NCI-H510A treated with DMSO at 0.1 percent for 48 hours (cell line): ENCODE results near the gene IL22RA1.

Source experiments
- DNase-seq: peaks from one replicate; lab custom pipeline; 2025; lab: John Stamatoyannopoulos, UW

IL22RA1 gene

GRCh38 chr1:24167008-24167407 is 24.1 kb upstream of the IL22RA1 start:
- DNase-seq: no peak

- DNase-seq: no peak
Measured at GRCh38 chr1:24165500-24165899, 22.6 kb upstream of the IL22RA1 start.

- no peak for DNase-seq
Measured at GRCh38 chr1:24164004-24164403, 21.1 kb upstream of the IL22RA1 start.

GRCh38 chr1:24162201-24162600 is 19.3 kb upstream of the IL22RA1 start:
- no peak for DNase-seq

GRCh38 chr1:24161270-24161669 is 18.3 kb upstream of the IL22RA1 start:
- DNase-seq: no peak

- no peak for DNase-seq
Measured at GRCh38 chr1:24159366-24159765, 16.4 kb upstream of the IL22RA1 start.

- DNase-seq: no peak
Measured at GRCh38 chr1:24157918-24158481, 15.1 kb upstream of the IL22RA1 start.

GRCh38 chr1:24156542-24157260 is 13.8 kb upstream of the IL22RA1 start:
- DNase-seq: no peak

GRCh38 chr1:24155011-24155782 is 12.3 kb upstream of the IL22RA1 start:
- DNase-seq: peak; percentile 56

- peak; percentile 66 for DNase-seq
Measured at GRCh38 chr1:24154215-24154614, 11.3 kb upstream of the IL22RA1 start.

GRCh38 chr1:24152631-24153494 is 9.9 kb upstream of the IL22RA1 start:
- no peak for DNase-seq

GRCh38 chr1:24151175-24151533 is 8.2 kb upstream of the IL22RA1 start:
- DNase-seq: peak; percentile 98

GRCh38 chr1:24150234-24151174 is 7.6 kb upstream of the IL22RA1 start:
- peak; percentile 93 for DNase-seq

GRCh38 chr1:24149866-24150233 is 6.9 kb upstream of the IL22RA1 start:
- no peak for DNase-seq

- no peak for DNase-seq
Measured at GRCh38 chr1:24147816-24148215, 4.9 kb upstream of the IL22RA1 start.

GRCh38 chr1:24147194-24147593 is 4.3 kb upstream of the IL22RA1 start:
- DNase-seq: no peak

GRCh38 chr1:24141311-24141997 is 1.5 kb downstream of the IL22RA1 start:
- no peak for DNase-seq

- no peak for DNase-seq
Measured at GRCh38 chr1:24140741-24141181, 2.2 kb downstream of the IL22RA1 start.

- DNase-seq: no peak
Measured at GRCh38 chr1:24139841-24140425, 3.0 kb downstream of the IL22RA1 start.

GRCh38 chr1:24139222-24139489 is 3.8 kb downstream of the IL22RA1 start:
- no peak for DNase-seq
